Activated CD4-positive, alpha-beta T cell treated with anti-CD3 and anti-CD28 coated beads, Interleukin-2, amount 50 U/mL, for 24 hours (primary cell): ENCODE data around the gene FBXL19.

Source experiments
- DNase-seq, 2 donors: peaks; one replicate each; pipeline ENCODE4 v3.0.0-alpha.2; 2020; ENCODE audit warnings: low read depth in 1 of 2, low spot score in 1 of 2

Gene FBXL19

GRCh38 chr16:30942426-30942806 is 19.0 kb downstream of the FBXL19 start:
- no peak for DNase-seq

- DNase-seq: no peak
These were observed 21.0 kb downstream of the FBXL19 start for GRCh38 chr16:30944352-30944751.

- no peak for DNase-seq
These were observed 23.5 kb downstream of the FBXL19 start for GRCh38 chr16:30946671-30947540.

GRCh38 chr16:30947541-30947858 is 24.1 kb downstream of the FBXL19 start:
- no peak for DNase-seq

GRCh38 chr16:30947859-30948666 is 24.7 kb downstream of the FBXL19 start:
- no peak for DNase-seq

- no peak for DNase-seq
These were observed 25.6 kb downstream of the FBXL19 start, which contains the start of gene ORAI3 for GRCh38 chr16:30948667-30949649. ORAI3 (plus strand) TSS chr16:30949068; CDS start chr16:30949290, 222 bp downstream.

- no peak for DNase-seq
These were observed 26.5 kb downstream of the FBXL19 start for GRCh38 chr16:30949650-30950515.

- DNase-seq: no peak
These were observed 27.2 kb downstream of the FBXL19 start for GRCh38 chr16:30950516-30951065.

GRCh38 chr16:30951193-30951592 is 27.8 kb downstream of the FBXL19 start:
- no peak for DNase-seq

- no peak for DNase-seq
These were observed 28.4 kb downstream of the FBXL19 start for GRCh38 chr16:30951750-30952149.

- no peak for DNase-seq
These were observed 29.7 kb downstream of the FBXL19 start for GRCh38 chr16:30953111-30953510.

GRCh38 chr16:30953511-30954124 is 30.2 kb downstream of the FBXL19 start:
- DNase-seq: peak; percentile 32 to 37

- no peak for DNase-seq
These were observed 31.6 kb downstream of the FBXL19 start for GRCh38 chr16:30954993-30955392.

- peak; percentile 85 to 90 for DNase-seq
These were observed 33.5 kb downstream of the FBXL19 start for GRCh38 chr16:30956601-30957455.

GRCh38 chr16:30957456-30958174 is 34.2 kb downstream of the FBXL19 start, which contains the start of gene SETD1A:
SETD1A (plus strand) TSS chr16:30957754; CDS start chr16:30958732, 978 bp downstream.
- DNase-seq: peak; percentile 95 to 96

GRCh38 chr16:30958175-30959079 is 35.1 kb downstream of the FBXL19 start:
- peak in 1 of 2 donors; percentile 21 for DNase-seq

GRCh38 chr16:30961384-30961783 is 38.0 kb downstream of the FBXL19 start:
- DNase-seq: no peak
